Naive thymus-derived CD4-positive, alpha-beta T cell (primary cell): ENCODE results near the gene ITGAL. TPM values are rescaled to one million over a fixed set of nuclear protein-coding genes. Genes with fewer than 3 reads are reported as not detected.

ENCODE experiments used
- ATAC-seq: fragments of 150-1000 bp; cut with Tn5 transposase; 2 replicates; pipeline ENCODE4 v1.10.0; 2021; ENCODE audit warnings: mild to moderate bottlenecking, moderate library complexity
- CTCF ChIA-PET: fragments of 350-600 bp; sonication (Branson Sonifier 250); formaldehyde crosslinking; loops from one replicate; lab custom pipeline; 2021; ENCODE audit warnings: antibody characterized with exemption; lab: Charles Lee
- POLR2A ChIA-PET: fragments of 350-600 bp; sonication (Branson Sonifier 250); formaldehyde crosslinking; loops from one replicate; lab custom pipeline; 2021; ENCODE audit warnings: antibody characterized with exemption, inconsistent platforms; lab: Charles Lee
- DNase-seq, 9 donors: peaks; one replicate each; pipeline versions ENCODE4 v3.0.0 to v3.0.0-alpha.2; 2020 to 2022; ENCODE audit warnings: mixed read lengths in 1 of 9
- H3K27ac ChIP-seq: one replicate; pipeline ENCODE4 v1.7.0; 2013; ENCODE audit warnings: mild to moderate bottlenecking, low read depth, low read length, moderate library complexity
- H3K27me3 ChIP-seq, 2 donors: one replicate each; pipeline ENCODE4 v1.7.0; 2013; ENCODE audit warnings: low read length in 2 of 2, mild to moderate bottlenecking in 2 of 2, moderate library complexity in 2 of 2; ENCODE audit not compliant: control insufficient read depth in 2 of 2, insufficient read depth in 2 of 2
- H3K36me3 ChIP-seq, 3 experiments: 1 replicate in 2 of 3; 2 replicates in 1 of 3; pipeline ENCODE4 v1.7.0; 2013; ENCODE audit warnings: low read length in 3 of 3, mild to moderate bottlenecking in 3 of 3, moderate library complexity in 1 of 3; ENCODE audit not compliant: insufficient read depth in 3 of 3, control insufficient read depth in 2 of 3
- H3K4me1 ChIP-seq, 2 donors: one replicate each; pipeline ENCODE4 v1.7.0; 2013; ENCODE audit warnings: low read length in 2 of 2, mild to moderate bottlenecking in 2 of 2, moderate library complexity in 1 of 2; ENCODE audit not compliant: control insufficient read depth in 2 of 2, insufficient read depth in 2 of 2
- H3K4me3 ChIP-seq: 2 replicates; pipeline ENCODE4 v1.7.0; 2013; ENCODE audit warnings: mild to moderate bottlenecking, low read length
- H3K9me3 ChIP-seq, 3 experiments: 1 replicate in 2 of 3; 2 replicates in 1 of 3; pipeline ENCODE4 v1.7.0; 2013; ENCODE audit warnings: low read length in 3 of 3; ENCODE audit not compliant: control insufficient read depth in 2 of 3
- H3K27ac Mint-ChIP-seq, 9 donors: one replicate each; pipeline ENCODE4 v1.8.0; 2020 to 2022; ENCODE audit warnings: mixed read lengths in 9 of 9, mild to moderate bottlenecking in 8 of 9, moderate library complexity in 5 of 9, inconsistent platforms in 2 of 9
- H3K27me3 Mint-ChIP-seq, 5 donors: one replicate each; pipeline ENCODE4 v1.8.0; 2021 to 2022; ENCODE audit warnings: mixed read lengths in 5 of 5, mild to moderate bottlenecking in 1 of 5
- H3K36me3 Mint-ChIP-seq, 5 donors: one replicate each; pipeline ENCODE4 v1.8.0; 2020 to 2022; ENCODE audit warnings: mixed read lengths in 5 of 5, mild to moderate bottlenecking in 3 of 5, inconsistent platforms in 1 of 5
- H3K4me1 Mint-ChIP-seq, 7 donors: one replicate each; pipeline ENCODE4 v1.8.0; 2020 to 2022; ENCODE audit warnings: mixed read lengths in 7 of 7, mild to moderate bottlenecking in 3 of 7, inconsistent platforms in 1 of 7
- H3K4me3 Mint-ChIP-seq, 10 donors: one replicate each; pipeline ENCODE4 v1.8.0; 2020 to 2022; ENCODE audit warnings: mild to moderate bottlenecking in 10 of 10, mixed read lengths in 10 of 10, moderate library complexity in 6 of 10, inconsistent platforms in 2 of 10
- H3K9me3 Mint-ChIP-seq, 11 donors: one replicate each; pipeline ENCODE4 v1.8.0; 2020 to 2022; ENCODE audit warnings: mixed read lengths in 11 of 11, mild to moderate bottlenecking in 4 of 11, inconsistent platforms in 1 of 11, moderate library complexity in 1 of 11
- intact Hi-C, 2 donors: fragments of 100-400 bp; cut with micrococcal nuclease; formaldehyde crosslinking; loops; one replicate each; pipeline ENCODE4 v1.15.1; 2023
- polyA plus RNA-seq, 2 donors: library from polyadenylated mRNA; unstranded; fragments of 300-500 nt; fragmentation: Illumina TruSeq; gene quantifications; one replicate each; pipeline ENCODE4 v1.2.3, GENCODE V29; 2021
- total RNA-seq, 6 experiments: library from RNA in 5 of 6; stranded (reverse) in 5 of 6; gene quantifications; 1 replicate in 5 of 6; 2 replicates in 1 of 6; pipeline ENCODE4 v1.2.3 and lab custom pipeline; 2021 to 2026

The ITGAL gene
- total and polyA plus RNA-seq, 7 experiments from 2014 or later: 110 to 629 (median 411) TPM

- peak overlapping the region in 5 of 10 donors; percentile 8 to 54 (median 37) for H3K4me3 Mint-ChIP-seq
- H3K27ac ChIP-seq: peak overlapping the region; percentile 22
- intact Hi-C loops: no loop called here
- ATAC-seq (no peak), DNase-seq (no peak)
- no peaks in the 10 kb centered on the region for H3K9me3 ChIP-seq
- no peak overlapping the region for H3K4me3 ChIP-seq
- peaks cover 12 to 60% (median 28%) of the 10 kb centered on the region in 5 donors for H3K36me3 Mint-ChIP-seq
- ChIA-PET CTCF (interaction anchor here (1.6 kb wide), 1 partner anchor 29 kb away, joined by 9 read pairs; no protein-coding TSS in a partner anchor), POLR2A (interaction anchor here (1.0 to 2.8 kb wide), 6 partner anchors 8 to 57 kb away, joined by 3 to 14 read pairs (median 4); partner anchors contain the start of gene DCTPP1)
- no peaks in the 10 kb centered on the region for H3K27me3 ChIP-seq
- peaks cover 38 to 65% of the 10 kb centered on the region in 2 donors for H3K4me1 ChIP-seq
- H3K27ac Mint-ChIP-seq: peak overlapping the region in 8 of 9 donors; percentile 32 to 92 (median 84)
- H3K36me3 ChIP-seq: peaks cover 25 to 80% (median 52%) of the 10 kb centered on the region in 3 experiments
- peaks cover 46 to 76% (median 61%) of the 10 kb centered on the region in 7 donors for H3K4me1 Mint-ChIP-seq
- H3K27me3 Mint-ChIP-seq: no peaks in the 10 kb centered on the region
- no peaks in the 10 kb centered on the region for H3K9me3 Mint-ChIP-seq
These were observed 6.4 kb downstream of the ITGAL start for GRCh38 chr16:30478766-30479478.

GRCh38 chr16:30481381-30481780 is 8.8 kb downstream of the ITGAL start:
- H3K4me1 Mint-ChIP-seq: peaks cover 41 to 71% (median 55%) of the 10 kb centered on the region in 7 donors
- H3K9me3 Mint-ChIP-seq: peaks cover 0 to under 1% (median 0%) of the 10 kb centered on the region in 11 donors
- intact Hi-C loops: no loop called here
- POLR2A ChIA-PET: interaction anchor here (0.6 to 3.7 kb wide), 9 partner anchors 12 to 127 kb away, joined by 3 to 15 read pairs (median 5); partner anchors contain the start of gene SEPHS2
- CTCF ChIA-PET: interaction anchor here (0.6 to 1.3 kb wide), 4 partner anchors 31 to 214 kb away, joined by 3 read pairs; no protein-coding TSS in a partner anchor
- Histone ChIP-seq H3K27me3 (no peaks in the 10 kb centered on the region), H3K27ac (no peak overlapping the region), H3K4me1 (peaks cover 17 to 46% of the 10 kb centered on the region in 2 donors), H3K4me3 (no peak overlapping the region), H3K36me3 (peaks cover 28 to 91% (median 60%) of the 10 kb centered on the region in 3 experiments), H3K9me3 (no peaks in the 10 kb centered on the region)
- DNase-seq (no peak), ATAC-seq (no peak)
- H3K27ac Mint-ChIP-seq: peak overlapping the region in 8 of 9 donors; percentile 43 to 87 (median 72)
- H3K36me3 Mint-ChIP-seq: peaks cover 12 to 60% (median 22%) of the 10 kb centered on the region in 5 donors
- H3K27me3 Mint-ChIP-seq: no peaks in the 10 kb centered on the region
- H3K4me3 Mint-ChIP-seq: no peak overlapping the region

- H3K27me3 ChIP-seq: no peaks in the 10 kb centered on the region
- H3K4me1 ChIP-seq: peaks cover 7 to 36% of the 10 kb centered on the region in 2 donors
- intact Hi-C loops: no loop called here
- ChIA-PET CTCF (interaction anchor here (1.3 kb wide), 2 partner anchors 32 to 53 kb away, joined by 3 read pairs; no protein-coding TSS in a partner anchor), POLR2A (interaction anchor here (0.6 to 3.7 kb wide), 6 partner anchors 10 to 447 kb away, joined by 3 to 22 read pairs (median 6); partner anchors contain the start of genes ITGAL and SEPHS2)
- H3K27ac ChIP-seq: peak overlapping the region; percentile 0
- peak; percentile 42 for ATAC-seq
- Mint-ChIP-seq H3K4me1 (peaks cover 35 to 65% (median 48%) of the 10 kb centered on the region in 7 donors), H3K9me3 (peaks cover 0 to 2% (median 0%) of the 10 kb centered on the region in 11 donors), H3K27ac (peak overlapping the region; percentile 57 to 99 (median 86)), H3K27me3 (no peaks in the 10 kb centered on the region), H3K4me3 (peak overlapping the region in 7 of 10 donors; percentile 2 to 64 (median 10)), H3K36me3 (peaks cover 12 to 57% (median 18%) of the 10 kb centered on the region in 5 donors)
- no peaks in the 10 kb centered on the region for H3K9me3 ChIP-seq
- peak in 2 of 9 donors; percentile 18 to 21 for DNase-seq
- no peak overlapping the region for H3K4me3 ChIP-seq
- peaks cover 23 to 92% (median 64%) of the 10 kb centered on the region in 3 experiments for H3K36me3 ChIP-seq
These were observed 9.8 kb downstream of the ITGAL start for GRCh38 chr16:30482366-30482765.

- ChIA-PET CTCF (no interaction called here), POLR2A (interaction anchor here (0.7 to 3.3 kb wide), 6 partner anchors 13 to 111 kb away, joined by 3 to 22 read pairs (median 5); partner anchors contain the start of genes DCTPP1 and ITGAL)
- H3K9me3 Mint-ChIP-seq: peaks cover 0 to 2% (median 0%) of the 10 kb centered on the region in 11 donors
- Histone ChIP-seq H3K27me3 (no peaks in the 10 kb centered on the region), H3K36me3 (peaks cover 18 to 98% (median 58%) of the 10 kb centered on the region in 3 experiments), H3K4me3 (no peak overlapping the region), H3K4me1 (peaks cover 0 to 21% of the 10 kb centered on the region in 2 donors), H3K9me3 (no peaks in the 10 kb centered on the region), H3K27ac (no peak overlapping the region)
- intact Hi-C loops: no loop called here
- peak overlapping the region in 7 of 9 donors; percentile 41 to 82 (median 68) for H3K27ac Mint-ChIP-seq
- H3K4me1 Mint-ChIP-seq: peaks cover 18 to 61% (median 35%) of the 10 kb centered on the region in 7 donors
- DNase-seq (no peak), ATAC-seq (no peak)
- peak overlapping the region in 1 of 10 donors; percentile 12 for H3K4me3 Mint-ChIP-seq
- no peaks in the 10 kb centered on the region for H3K27me3 Mint-ChIP-seq
- peaks cover 16 to 58% (median 23%) of the 10 kb centered on the region in 5 donors for H3K36me3 Mint-ChIP-seq
These were observed 12.3 kb downstream of the ITGAL start for GRCh38 chr16:30484887-30485286.

GRCh38 chr16:30485818-30486436 is 13.4 kb downstream of the ITGAL start:
- no peak for ATAC-seq
- intact Hi-C loops: no loop called here
- Mint-ChIP-seq H3K9me3 (peaks cover 0 to 2% (median 0%) of the 10 kb centered on the region in 11 donors), H3K27me3 (no peaks in the 10 kb centered on the region), H3K4me3 (peak overlapping the region in 1 of 10 donors; percentile 17), H3K27ac (peak overlapping the region; percentile 47 to 90 (median 71)), H3K36me3 (peaks cover 19 to 57% (median 22%) of the 10 kb centered on the region in 5 donors), H3K4me1 (peaks cover 18 to 58% (median 30%) of the 10 kb centered on the region in 7 donors)
- Histone ChIP-seq H3K9me3 (no peaks in the 10 kb centered on the region), H3K4me1 (peaks cover 0 to 11% of the 10 kb centered on the region in 2 donors), H3K36me3 (peaks cover 18 to 98% (median 48%) of the 10 kb centered on the region in 3 experiments), H3K27me3 (no peaks in the 10 kb centered on the region), H3K4me3 (no peak overlapping the region), H3K27ac (peak overlapping the region; percentile 43)
- no peak for DNase-seq
- POLR2A ChIA-PET: interaction anchor here (0.6 to 1.8 kb wide), 7 partner anchors 9 to 66 kb away, joined by 3 to 7 read pairs (median 5); no protein-coding TSS in a partner anchor
- CTCF ChIA-PET: interaction anchor here (0.7 kb wide), 1 partner anchor 14 kb away, joined by 5 read pairs; no protein-coding TSS in a partner anchor
